Right forelimb (tissue), 1 donor: ENCODE results near the gene HDAC8.
"Not testable (repeated sequence)": the region's sequence is repeated elsewhere in the genome, so short reads cannot be mapped to it uniquely, and the experiment has no call there.

Experiments used
- DNase-seq: peaks from one replicate; pipeline ENCODE4 v3.0.0-alpha.2; 2018

HDAC8 gene

DNA sequence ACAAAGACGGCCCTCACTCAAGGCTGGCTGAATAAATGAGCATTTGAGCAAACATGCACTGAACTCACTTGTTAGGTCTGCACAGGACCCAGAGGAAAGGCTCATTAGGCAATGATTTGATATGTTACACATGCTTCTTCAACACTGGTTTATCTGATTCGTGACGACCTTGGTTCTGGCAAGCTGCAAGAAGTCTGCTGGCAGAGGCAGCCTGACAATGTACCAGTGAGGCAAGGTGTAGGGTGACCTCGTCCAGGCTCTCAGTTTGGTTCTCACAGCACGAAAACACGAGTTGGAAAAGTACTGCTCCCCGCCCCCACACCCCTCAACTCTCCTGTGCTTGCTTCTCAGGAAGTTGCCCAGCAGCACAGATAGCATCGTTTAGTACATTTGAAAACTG, 203.8 kb downstream of the HDAC8 start:
- DNase-seq, result no peak

DNA sequence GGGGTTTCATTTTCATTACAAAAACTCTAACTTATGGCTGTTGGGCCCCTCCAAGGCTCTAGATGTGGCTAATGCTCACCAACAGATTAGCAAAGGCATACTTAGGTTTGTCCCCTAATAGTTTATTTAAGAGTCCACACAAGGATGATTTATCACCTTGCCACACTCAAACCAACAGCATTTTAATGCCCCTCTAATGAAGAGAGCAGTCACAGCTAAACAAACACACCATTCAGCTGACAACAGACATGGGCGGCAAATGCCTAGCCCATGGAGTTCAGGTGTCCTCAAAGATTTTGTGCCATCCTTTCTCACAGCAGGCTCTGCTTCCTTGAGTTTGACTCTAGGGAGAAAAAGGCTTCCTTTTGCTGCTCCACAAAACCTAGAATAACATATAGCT, 205.1 kb downstream of the HDAC8 start:
- no peak for DNase-seq

DNA sequence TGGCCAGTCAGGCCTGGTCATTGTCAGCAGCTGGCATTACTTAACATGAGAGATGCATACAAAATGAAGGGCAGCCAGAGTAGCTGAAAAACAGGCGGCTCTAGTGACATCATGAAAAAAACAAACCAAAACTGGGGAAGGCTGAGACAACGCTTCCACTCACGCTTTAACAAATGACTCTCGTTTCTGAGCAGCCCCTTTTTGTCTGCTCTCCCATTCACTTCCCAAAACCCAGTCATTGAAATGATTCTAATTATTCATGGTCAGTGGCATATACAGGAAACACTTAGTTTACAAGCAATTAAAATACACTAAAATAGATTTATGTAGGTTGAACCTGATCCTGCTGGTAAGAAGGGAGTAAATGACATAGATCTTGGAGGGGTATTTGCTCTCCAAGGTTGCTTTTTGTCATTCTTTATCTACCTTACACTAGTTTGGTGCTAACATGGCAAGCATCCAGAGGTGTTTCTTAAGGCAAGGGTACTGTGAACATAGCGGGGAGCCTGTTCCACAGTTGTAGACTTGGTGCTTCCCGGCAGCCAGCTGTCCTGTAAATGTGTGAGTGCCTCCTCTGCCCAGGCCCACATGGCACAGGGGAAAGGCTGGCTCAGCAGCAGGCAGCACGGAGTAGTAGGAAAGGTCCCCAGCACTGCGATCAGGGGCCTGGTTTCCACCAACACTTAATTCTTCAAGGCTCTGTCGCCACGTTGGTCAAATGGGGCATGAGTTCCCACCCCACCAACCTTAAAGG, 205.8 kb downstream of the HDAC8 start:
- DNase-seq, result no peak

DNA sequence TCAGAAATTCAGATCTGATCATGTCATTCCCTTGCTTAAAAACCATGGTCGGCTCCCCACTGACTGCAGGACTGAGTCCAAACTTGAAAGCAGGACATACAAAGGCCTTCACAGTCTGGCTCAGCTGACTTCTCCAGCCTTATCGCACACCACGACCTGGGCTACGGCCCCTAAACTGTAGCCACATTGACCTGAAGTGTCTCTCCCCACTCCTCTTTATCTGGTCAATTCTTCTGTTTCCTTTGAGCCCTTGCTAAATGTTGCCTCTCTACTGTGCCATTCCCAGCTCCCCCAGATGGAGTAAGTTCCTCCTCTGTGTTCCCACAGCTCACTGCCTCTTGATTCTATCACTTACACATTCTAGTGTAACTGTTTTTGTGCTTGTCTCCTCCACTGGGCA, 206.5 kb downstream of the HDAC8 start:
- DNase-seq, result no peak

DNA sequence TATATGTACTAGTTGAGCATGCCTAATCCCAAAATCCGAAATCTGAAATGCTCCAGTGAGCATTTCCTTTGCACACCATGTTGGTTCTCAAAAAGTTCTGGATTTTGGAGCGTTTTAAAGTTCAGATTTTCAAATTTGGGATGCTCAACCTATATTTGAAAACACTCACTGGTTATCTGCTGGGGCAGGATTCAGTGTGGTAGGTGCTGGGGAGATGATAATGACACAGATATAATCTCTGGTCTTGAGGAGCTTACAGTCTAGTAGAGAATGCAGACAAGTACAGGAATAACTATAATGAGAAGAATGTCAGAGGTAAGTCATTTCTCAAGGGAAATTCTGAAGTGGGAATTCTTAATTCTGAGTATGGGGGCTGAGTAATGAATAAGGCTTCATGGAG, 207.5 kb downstream of the HDAC8 start:
- DNase-seq, result no peak

DNA sequence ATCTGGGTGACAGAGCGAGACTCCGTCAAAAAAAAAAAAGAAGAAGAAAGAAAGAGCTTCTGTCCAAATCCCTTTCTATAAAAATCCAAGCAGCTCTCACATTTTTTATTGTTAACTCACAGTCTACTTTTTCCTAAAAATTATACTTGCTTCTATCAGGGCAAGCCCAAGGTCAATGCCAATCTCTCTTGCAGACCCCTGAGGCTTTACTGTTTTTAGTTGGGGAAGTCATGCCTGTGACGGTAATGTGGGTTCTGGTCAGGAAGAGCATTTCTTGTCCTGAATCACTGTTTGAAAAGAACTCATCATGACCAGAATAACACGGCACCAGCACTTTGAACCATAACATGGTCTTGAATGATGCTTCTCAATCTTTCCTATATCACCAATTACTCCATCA, 212.3 kb downstream of the HDAC8 start:
- DNase-seq, result no peak

DNA sequence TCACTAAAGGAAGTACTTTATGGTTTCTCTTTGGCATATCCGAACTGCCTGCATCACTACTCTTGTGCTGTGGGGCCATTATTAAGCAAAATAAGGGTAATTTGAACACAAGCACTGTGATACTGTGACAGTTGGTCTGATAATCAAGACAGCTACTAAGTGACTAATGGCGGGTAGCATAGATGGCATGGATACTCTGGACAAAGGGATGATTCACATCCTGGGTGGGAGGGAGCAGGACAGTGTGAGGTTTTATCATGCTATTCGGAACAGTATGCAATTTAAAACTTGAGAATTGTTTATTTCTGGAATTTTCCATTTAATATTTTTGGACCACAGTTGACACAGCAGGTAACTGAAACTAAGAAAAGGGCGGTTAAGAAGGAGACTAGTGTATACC, 214.3 kb downstream of the HDAC8 start:
- DNase-seq, result no peak

DNA sequence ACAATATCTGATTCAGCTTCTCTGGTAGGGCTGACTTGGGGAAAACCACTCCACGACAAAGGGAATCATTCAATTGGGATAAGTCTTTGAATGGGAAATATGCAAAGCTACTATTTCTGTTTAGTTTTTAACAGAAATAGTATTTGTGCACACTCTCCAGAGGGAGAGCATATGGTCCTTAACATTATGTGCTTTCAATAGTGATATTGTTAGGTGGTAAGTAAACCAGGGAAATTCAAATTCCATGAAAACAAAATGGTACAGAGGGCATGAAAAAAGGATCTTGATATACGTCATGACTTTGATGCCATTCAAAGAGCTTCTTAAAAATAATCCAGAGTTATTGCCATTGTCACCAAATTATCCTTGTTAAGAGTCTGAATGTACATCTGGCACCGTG, 219.9 kb downstream of the HDAC8 start:
- DNase-seq, result no peak

DNA sequence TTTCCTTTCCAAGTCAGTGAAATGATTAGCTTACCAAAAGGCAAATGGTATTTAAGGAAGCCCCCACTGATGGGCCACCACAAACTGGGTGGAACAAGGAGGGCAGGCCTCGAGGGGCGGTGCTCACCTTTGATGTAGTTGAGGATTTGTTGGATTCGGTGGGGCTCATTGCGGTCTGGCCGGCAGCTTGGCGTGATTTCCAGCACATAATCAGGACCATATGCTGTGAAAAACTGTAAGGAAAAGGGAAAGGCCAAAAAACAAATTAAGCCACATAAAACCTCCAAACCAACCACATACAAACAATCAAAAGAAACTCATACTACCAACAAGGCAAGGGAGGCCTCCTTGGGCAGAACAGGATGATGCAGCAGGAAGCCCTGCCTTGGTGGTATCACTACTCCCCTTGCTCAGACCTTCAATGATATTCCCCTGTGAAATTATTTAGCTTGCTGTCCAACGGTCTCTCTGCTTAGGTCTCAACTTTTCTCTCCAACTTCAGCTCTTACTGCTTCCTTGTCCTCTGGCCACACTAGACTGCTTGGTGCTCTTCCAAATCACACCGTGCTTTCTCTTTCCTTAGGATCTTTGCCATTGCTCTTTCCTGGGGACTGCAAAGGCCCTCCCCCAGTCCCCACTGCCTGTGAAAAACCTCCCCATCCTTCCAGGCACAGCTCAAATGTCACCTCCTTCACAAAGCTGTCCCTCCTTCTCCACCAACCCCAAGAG, 220.9 kb downstream of the HDAC8 start:
- peak; percentile 72 for DNase-seq

DNA sequence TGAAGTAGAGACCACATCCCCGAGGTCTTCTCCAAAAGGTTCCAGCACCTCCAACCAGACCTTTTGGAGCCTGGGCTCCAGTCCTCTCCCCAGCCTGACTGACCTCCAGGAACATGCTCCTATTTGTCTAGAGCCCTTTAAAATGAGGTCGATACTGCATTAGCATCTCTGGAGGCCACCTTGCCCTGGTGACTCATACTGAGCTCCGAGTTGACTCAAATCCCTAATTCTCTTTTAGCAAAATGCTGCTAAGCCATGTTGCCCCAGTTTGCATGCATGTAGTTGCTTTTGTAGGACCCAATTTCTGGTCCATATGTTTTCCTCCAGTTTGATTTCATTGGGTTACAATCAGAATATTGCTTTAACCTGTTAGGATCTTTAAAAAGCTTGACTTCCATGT, 223.5 kb downstream of the HDAC8 start:
- DNase-seq, result no peak

DNA sequence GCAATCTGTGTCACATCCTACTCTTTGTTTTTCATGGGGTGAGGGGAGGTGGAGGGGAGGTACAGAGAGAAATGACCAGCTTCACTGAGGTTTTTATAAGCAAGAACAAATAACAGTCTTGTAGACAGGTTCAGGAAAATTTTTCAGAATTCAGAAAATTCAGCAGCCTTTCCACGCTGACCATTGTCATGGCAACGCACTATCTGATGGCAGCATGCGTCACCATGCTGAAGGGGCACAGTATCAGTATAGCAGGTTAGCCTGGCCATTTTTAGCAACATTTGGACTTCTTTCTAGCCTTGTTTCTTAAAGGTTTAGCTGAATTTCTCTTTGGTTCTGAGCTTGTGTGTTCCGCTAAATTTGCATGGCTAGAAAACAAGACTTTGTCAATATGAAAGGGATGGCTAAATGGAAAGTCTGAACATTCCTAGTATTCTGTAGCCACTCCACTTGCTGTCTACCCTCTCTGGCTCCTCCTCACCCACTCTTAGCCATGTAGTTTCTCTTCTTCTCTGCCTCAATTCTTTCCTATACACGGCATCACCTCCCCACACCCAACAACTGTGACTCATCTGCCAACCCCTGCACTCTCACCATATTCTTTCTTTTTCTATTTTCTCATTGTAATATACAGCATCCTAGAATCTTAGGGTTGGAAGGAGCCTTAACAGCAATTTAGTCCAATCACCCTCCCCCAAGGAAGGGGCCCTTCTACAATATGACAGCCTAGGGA, 224.2 kb downstream of the HDAC8 start:
- DNase-seq, result no peak

DNA sequence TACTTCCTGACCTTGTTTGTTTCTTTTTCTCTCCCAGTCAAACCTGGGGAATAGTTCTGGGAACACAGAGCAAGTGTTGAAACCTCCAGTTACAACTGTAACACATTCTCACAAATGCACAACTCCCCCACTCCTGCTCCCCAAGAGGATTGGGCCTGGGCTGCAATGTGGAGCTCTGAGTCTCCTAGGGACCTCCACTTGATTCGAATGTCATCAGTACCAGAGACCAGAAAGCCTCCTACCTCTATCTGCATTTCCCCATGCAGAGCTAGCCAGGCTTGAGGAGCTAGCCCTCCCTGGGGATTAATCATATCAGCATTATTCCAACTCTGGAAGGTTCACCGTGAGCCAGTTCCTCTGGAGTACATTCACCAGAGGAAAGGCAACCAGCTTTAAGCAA, 225.3 kb downstream of the HDAC8 start:
- no peak for DNase-seq

DNA sequence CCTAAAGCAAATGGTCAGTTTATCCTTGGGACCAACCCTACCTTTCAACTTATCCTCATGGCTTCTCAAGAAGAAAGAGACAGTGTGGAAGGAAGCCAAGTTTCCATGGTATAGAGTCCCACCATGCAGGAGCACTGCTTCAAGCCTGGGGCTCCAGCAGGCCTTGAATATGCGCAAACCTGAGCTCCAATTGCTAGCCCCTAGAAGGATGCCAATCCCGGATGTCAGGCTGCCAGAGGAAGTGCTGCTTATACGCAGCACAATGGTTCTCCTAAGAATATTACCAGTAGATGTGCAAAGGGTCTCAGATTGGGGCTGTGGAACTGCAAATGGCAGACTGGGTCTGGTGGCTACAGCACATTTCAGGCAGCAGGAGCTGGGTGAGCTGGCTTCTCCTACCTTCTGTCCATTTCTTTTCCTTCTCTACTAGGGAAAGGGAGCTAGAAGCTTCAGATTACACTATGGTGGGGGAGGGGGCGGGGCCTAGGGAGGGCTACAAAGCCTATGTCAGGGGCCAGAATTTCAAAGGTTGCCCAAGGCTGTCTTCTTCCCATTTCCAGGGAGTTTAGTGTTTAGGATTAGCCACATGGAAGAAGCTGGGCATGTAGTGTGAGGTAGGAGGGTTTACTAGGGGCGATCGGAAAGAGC, 226.2 kb downstream of the HDAC8 start:
- no peak for DNase-seq

DNA sequence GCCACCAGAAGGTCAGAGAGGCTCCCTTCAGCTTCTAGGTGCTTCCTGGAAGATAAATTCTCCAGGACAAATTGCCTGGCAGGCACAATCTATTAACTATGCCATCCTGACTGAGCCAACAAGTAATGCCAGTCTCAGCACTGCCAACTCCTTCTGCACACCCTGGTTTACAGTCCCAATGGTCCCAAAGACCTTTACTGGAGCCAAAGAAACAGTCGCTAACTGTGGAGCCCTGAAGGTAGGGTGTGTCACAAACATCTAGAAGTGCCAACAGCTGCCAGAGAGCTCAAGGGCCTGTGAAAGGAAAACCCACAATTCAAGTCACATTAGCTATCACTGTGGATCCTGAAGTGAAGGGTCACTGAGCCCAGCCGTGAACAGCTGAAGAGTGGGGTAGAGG, 232.0 kb downstream of the HDAC8 start:
- no peak for DNase-seq

DNA sequence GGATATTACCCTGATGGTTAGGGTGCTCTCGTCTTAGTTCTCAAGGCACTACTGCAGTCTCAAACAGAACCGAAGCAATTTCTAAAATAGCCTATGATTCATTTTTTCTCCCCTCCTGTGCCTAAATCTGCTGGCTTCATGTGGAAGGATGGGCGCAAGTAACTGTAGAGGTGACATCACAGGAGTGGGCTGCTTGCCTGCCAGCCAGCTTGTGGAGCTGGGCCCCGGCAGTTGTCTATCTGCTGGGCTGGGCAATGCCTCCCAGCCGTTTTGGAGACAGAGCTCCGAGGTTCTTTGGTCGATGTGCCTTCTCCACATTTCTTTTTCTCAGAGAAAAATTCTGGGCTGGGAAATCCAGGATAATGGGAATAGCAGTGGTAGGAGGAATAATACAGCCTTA, 232.6 kb downstream of the HDAC8 start:
- DNase-seq, result no peak

DNA sequence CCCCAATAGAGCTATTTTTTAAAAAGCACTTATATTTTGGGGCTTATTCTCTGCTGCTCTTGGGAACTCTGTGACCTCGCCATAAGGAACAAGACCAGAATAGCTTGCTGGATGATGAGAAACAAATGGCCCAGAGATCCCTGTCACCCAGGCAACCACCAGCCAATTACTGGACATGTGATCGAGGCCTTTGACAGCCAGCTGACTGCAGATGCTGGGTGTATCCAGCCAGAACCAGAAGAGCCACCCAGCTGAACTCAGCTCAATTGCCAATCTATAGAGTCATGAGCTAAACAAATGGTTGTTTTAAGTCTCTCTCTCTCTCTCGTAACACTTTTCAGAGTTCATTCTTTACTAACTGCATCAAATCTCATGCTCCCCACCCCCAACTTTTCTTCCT, 242.5 kb downstream of the HDAC8 start:
- DNase-seq, result no peak

DNA sequence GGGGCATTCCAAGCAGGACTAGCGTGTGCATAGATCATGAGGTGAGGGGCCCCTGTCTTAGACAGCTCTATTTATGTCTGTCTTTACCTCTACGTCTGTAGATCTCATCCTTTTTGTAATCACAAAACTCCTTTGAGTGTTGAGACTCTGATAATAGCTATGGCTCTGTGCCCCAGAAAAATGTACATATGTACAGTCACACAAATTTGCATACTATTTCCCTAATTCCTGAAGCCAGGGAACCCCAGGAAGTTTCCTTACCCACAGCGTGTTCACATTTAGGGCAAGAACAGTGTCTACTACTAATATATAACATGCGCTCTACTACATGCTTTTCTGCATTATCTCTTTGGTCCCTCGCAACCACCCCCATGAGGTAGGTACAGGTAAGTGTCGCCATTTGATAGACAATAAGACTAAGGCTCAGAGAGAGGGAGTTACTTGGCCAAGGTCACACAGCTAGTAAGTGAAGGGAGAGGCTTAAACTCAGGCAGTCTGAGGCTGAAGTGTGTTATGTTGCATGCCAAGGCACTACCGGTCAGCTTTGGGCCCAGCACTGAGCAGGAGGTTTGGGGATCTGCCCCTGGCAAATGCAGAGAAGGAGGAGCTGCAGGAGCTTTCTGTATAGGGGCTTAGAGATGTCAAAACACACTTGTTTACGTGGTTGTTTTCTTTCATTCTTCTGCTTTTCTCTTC, 245.9 kb downstream of the HDAC8 start:
- no peak for DNase-seq

DNA sequence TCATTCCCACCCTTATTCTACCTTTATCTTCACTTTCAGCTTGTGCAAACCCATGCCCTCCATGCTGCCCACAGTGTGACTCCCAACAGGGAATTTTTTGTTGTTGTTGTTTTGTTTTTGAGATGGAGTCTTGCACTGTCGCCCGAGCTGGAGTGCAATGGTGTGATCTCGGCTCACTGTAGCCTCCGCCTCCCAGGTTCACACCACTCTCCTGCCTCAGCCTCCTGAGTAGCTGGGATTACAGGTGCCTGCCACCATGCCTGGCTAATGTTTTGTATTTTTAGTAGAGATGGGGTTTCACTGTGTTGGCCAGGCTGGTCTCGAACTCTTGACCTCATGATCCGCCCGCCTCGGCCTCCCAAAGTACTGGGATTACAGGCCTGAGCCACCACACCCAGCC, 253.0 kb downstream of the HDAC8 start:
- DNase-seq, result not testable (repeated sequence)

DNA sequence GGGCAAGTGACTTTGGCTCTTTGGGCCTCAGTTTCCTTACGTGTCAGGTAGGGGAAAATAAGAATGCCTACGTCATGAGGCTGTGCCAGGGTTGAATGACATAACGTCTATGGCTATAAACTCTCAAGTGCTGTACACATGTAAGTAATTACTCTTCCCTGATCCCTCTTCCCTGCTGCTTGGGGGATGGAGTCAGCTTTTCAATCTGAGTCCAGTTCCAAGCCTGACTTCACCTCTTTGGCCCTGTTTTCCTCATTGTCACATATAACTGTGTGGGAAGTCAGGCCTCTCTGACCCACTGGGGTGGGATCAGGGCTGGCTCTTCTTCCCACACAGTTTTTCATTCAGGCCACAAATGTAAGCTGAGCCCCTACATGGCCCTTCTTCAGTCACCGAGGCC, 255.5 kb downstream of the HDAC8 start:
- no peak for DNase-seq

DNA sequence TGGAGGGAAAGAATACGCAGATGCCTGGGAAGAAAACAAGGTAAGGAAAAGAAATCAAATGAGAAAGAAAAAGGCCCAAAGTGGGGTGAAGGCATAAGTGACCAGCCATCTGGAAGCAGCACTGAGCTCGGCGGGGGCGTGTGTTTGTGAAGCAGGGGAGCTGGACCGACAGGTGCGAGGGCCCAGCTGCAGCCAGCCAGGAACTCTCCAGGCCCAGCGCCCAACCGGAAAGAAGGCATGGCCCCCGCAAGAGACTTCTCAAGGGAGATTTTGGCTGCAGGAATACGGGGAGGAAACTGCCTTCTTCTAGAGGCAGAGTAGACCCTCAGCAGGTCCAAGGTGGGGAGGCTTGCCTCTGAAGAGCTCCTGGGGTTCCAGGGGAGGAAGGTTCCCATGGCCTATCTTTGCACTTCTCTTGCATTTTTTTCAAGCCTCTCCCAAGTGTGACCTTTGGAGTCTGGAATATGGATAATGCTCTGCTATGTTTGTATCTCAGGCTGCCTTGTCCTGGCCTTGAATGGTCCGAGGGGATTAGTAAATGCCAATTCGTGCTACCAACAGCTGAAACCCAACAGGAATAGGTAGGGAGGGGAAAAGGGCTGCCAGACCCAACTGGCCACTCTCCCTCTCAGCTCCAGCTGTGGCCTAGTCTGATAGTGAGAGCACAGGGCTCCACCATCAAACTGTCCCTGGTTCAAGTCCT, 256.1 kb downstream of the HDAC8 start:
- peak; percentile 59 for DNase-seq

DNA sequence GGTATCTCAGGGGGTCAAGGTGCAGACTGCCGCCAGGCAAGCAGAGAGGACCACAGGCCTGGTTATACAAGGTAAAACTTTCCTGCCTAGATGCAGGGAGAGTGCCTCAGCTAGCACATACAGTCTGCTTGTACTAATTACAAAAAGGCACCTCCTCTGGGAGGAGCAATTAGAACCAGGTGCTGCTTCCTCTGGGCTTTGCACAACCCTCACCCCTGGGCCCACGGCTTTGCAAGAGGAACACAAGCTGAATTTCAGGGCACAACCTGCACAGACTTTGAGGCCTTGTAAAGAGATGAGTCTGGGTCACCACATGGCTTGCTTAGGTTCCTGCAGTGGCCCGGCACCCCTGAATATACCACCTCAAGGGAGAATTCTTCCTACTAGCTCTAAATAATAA, 257.8 kb downstream of the HDAC8 start:
- no peak for DNase-seq
